ENCODE results near the gene NT5DC2. TPM values are rescaled to one million over a fixed set of nuclear protein-coding genes. Genes with fewer than 3 reads are reported as not detected.

Gene NT5DC2
- total and polyA plus RNA-seq, 10 of the 15 experiments (the other 5 are each of a cell fraction or from before 2014, with no cell fraction given), result 21.6 to 135 (median 66.8) TPM

DNA sequence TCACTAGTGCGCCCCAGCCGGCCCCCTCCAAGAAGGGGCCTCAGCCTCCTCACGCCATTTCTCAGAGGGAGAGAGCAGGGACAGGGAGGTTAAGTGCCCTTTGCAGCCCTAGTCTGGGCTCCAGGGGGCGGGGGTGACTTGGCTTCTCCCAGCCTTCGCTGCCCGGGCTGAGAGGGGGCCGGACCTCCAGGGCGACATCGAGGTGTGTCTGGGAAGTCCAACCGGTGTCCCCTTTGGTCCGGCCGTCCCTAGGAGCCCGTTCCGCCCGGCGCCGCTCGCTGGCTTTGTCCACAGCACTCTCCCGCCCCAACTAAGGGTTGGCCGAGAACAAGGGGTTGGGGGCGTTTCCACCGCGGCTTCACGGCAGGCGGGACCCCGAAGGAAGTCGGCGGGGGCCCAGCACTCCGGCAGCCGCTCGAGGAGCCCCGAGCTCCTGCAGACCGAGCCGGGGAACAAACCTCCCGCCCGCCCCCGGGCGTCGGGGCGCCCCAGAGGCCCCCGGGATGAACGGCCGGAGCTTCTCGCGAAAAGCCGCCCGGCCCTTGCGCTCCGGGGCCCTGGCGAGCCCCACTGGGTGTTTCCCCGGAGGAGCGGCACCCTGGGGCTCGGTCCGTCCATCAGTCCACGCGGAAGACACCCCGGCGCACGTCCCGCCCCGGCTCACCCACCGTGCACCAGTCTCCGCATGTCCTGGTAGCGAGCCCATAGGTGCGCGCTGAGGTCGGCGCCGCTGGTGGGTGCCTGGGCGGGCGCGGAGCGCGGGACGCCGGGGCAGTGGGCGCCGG, 627 bp downstream of the NT5DC2 start (continued):
- TF ChIP-seq, protein P1, sequence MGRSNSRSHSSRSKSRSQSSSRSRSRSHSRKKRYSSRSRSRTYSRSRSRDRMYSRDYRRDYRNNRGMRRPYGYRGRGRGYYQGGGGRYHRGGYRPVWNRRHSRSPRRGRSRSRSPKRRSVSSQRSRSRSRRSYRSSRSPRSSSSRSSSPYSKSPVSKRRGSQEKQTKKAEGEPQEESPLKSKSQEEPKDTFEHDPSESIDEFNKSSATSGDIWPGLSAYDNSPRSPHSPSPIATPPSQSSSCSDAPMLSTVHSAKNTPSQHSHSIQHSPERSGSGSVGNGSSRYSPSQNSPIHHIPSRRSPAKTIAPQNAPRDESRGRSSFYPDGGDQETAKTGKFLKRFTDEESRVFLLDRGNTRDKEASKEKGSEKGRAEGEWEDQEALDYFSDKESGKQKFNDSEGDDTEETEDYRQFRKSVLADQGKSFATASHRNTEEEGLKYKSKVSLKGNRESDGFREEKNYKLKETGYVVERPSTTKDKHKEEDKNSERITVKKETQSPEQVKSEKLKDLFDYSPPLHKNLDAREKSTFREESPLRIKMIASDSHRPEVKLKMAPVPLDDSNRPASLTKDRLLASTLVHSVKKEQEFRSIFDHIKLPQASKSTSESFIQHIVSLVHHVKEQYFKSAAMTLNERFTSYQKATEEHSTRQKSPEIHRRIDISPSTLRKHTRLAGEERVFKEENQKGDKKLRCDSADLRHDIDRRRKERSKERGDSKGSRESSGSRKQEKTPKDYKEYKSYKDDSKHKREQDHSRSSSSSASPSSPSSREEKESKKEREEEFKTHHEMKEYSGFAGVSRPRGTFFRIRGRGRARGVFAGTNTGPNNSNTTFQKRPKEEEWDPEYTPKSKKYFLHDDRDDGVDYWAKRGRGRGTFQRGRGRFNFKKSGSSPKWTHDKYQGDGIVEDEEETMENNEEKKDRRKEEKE (IDR thresholded peaks at IDR 0.05), result 0 out of 2 replicates have a peak, but pooled peaks have one; percentile 23
- TF ChIP-seq, protein P2, sequence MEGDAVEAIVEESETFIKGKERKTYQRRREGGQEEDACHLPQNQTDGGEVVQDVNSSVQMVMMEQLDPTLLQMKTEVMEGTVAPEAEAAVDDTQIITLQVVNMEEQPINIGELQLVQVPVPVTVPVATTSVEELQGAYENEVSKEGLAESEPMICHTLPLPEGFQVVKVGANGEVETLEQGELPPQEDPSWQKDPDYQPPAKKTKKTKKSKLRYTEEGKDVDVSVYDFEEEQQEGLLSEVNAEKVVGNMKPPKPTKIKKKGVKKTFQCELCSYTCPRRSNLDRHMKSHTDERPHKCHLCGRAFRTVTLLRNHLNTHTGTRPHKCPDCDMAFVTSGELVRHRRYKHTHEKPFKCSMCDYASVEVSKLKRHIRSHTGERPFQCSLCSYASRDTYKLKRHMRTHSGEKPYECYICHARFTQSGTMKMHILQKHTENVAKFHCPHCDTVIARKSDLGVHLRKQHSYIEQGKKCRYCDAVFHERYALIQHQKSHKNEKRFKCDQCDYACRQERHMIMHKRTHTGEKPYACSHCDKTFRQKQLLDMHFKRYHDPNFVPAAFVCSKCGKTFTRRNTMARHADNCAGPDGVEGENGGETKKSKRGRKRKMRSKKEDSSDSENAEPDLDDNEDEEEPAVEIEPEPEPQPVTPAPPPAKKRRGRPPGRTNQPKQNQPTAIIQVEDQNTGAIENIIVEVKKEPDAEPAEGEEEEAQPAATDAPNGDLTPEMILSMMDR (IDR thresholded peaks at IDR 0.05 in 2 of 3, conservative IDR thresholded peaks at IDR 0.05 in 1 of 3; ENCODE audit: control insufficient read depth in 2 of 3, extremely low read depth in 1 of 3, insufficient read depth in 1 of 3, low read depth in 3 of 3, low read length in 3 of 3), result no peak

DNA sequence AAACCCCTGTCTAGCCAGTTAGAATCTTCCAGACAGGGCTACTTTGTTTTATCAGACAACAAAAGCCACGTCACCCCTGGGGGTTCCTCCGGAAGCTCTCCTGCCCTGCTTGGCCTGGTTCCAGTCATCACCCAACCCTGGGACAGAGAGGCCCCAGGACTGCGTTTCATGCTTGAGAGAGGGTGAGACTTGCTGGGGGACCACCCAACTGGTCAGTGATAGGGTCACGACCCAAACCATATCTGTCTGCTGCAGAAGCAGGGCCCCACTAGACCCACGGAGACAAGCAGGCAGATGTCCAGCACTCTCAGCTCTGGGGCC, 1.2 kb downstream of the NT5DC2 start:
- Histone ChIP-seq H2AFZ (ENCODE audit: control insufficient read depth, low read depth, low read length) (0 out of 2 replicates have a peak overlapping the region, but pooled peaks have one; percentile 13), H3K79me2 (ENCODE audit: control insufficient read depth, insufficient read depth, low read length) (peaks cover 39% of the 10 kb centered on the region), H3K4me2 (ENCODE audit: control insufficient read depth, insufficient read depth) (peak overlapping the region; percentile 92), H3K9me3 (replicated peaks; ENCODE audit: control insufficient read depth, insufficient read depth, low read length) (no peaks in the 10 kb centered on the region), H3K4me3 (peak overlapping the region; percentile 81), H4K20me1 (ENCODE audit: control insufficient read depth, insufficient read depth) (no peaks in the 10 kb centered on the region), H3K4me1 (ENCODE audit: control insufficient read depth, insufficient read depth, low read length) (peaks cover 13% of the 10 kb centered on the region), H3K27me3 (replicated peaks in 1 of 2; ENCODE audit: control insufficient read depth in 2 of 2, insufficient read depth in 2 of 2, low read length in 1 of 2) (no peaks in the 10 kb centered on the region), H3K9ac (ENCODE audit: control insufficient read depth, insufficient read depth, low read length) (peak overlapping the region; percentile 74), H3K36me3 (ENCODE audit: control insufficient read depth in 2 of 2, insufficient read depth in 2 of 2, low read length in 1 of 2) (peaks cover 0 to 8% of the 10 kb centered on the region in 2 experiments; a peak in 2 of 4 replicates), H3K27ac (ENCODE audit: control insufficient read depth, insufficient read depth) (peak overlapping the region; percentile 36)
- 5% methylated on average over 5 of the region's 5 CpGs for WGBS (ENCODE audit: insufficient coverage, insufficient replicate concordance, low lambda C conversion rate, missing lambda C conversion rate)
- intact Hi-C loops (cut with micrococcal nuclease; ENCODE audit: unreplicated experiment) (no loop called here), in situ Hi-C loops (cut with MboI) (no loop called here)
- FAIRE-seq, result peak; percentile 59
- no peak for DNase-seq (ENCODE audit: low read depth, low spot score)
- CTCF ChIA-PET, result interaction anchor here (0.6 kb wide), 1 partner anchor 32 kb away, joined by 3 read pairs; no protein-coding TSS in a partner anchor
- ATAC-seq, result peak; percentile 5
- SMC1A ChIA-PET (ENCODE audit: uncharacterized antibody, unreplicated experiment), result no interaction called here
- POLR2A ChIA-PET, result interaction anchor here (0.6 to 1.0 kb wide), 3 partner anchors 10 to 238 kb away, joined by 3 to 4 read pairs (median 3); partner anchors contain the start of gene NEK4
- no TSS peak for BruUV-seq (replicated peaks)
- RAD21 ChIA-PET (ENCODE audit: unreplicated experiment), result interaction anchor here (0.5 kb wide), 1 partner anchor 1032 kb away, joined by 3 read pairs; no protein-coding TSS in a partner anchor
- TF ChIP-seq RUNX3 (IDR thresholded peaks at IDR 0.05; ENCODE audit: low read length), result no peak
- no peak for TF ChIP-seq IKZF2 (IDR thresholded peaks at IDR 0.05)
- TF ChIP-seq TCF12 (IDR thresholded peaks at IDR 0.05; ENCODE audit: low read depth, low read length), result 0 out of 2 replicates have a peak, but pooled peaks have one; percentile 6
- TF ChIP-seq HDGF (IDR thresholded peaks at IDR 0.05), result no peak
- TF ChIP-seq GATAD2B (conservative IDR thresholded peaks at IDR 0.05; ENCODE audit: low read depth), result no peak
- peak; percentile 58; the same call in 1 of the 2 replicates for TF ChIP-seq POLR2AphosphoS5 (IDR thresholded peaks at IDR 0.05; ENCODE audit: low read length)
- TF ChIP-seq, protein P3, sequence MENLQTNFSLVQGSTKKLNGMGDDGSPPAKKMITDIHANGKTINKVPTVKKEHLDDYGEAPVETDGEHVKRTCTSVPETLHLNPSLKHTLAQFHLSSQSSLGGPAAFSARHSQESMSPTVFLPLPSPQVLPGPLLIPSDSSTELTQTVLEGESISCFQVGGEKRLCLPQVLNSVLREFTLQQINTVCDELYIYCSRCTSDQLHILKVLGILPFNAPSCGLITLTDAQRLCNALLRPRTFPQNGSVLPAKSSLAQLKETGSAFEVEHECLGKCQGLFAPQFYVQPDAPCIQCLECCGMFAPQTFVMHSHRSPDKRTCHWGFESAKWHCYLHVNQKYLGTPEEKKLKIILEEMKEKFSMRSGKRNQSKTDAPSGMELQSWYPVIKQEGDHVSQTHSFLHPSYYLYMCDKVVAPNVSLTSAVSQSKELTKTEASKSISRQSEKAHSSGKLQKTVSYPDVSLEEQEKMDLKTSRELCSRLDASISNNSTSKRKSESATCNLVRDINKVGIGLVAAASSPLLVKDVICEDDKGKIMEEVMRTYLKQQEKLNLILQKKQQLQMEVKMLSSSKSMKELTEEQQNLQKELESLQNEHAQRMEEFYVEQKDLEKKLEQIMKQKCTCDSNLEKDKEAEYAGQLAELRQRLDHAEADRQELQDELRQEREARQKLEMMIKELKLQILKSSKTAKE (IDR thresholded peaks at IDR 0.05; ENCODE audit: low read depth, poor library complexity, severe bottlenecking), result peak; percentile 38
- TF ChIP-seq KAT2A (conservative IDR thresholded peaks at IDR 0.05; ENCODE audit: control insufficient read depth, low read depth, low read length), result no peak
